Neural crest cell (in vitro differentiated cells): Measurements from ENCODE around the gene GLB1L3. TPM values are rescaled to one million over a fixed set of nuclear protein-coding genes. Genes with fewer than 3 reads are reported as not detected.
"Not testable (repeated sequence)": the region's sequence is repeated elsewhere in the genome, so short reads cannot be mapped to it uniquely, and the experiment has no call there.

Source experiments
- DNase-seq: peaks from one replicate; pipeline ENCODE4 v3.0.0; 2021; ENCODE audit warnings: low read depth, mixed read lengths, low spot score
- H3K27ac Mint-ChIP-seq: one replicate; pipeline ENCODE4 v1.8.0; 2021; ENCODE audit warnings: mild to moderate bottlenecking, mixed read lengths; ENCODE audit not compliant: unreplicated experiment
- H3K27me3 Mint-ChIP-seq: 2 replicates; pipeline ENCODE4 v1.8.0; 2021; ENCODE audit warnings: low read depth, mild to moderate bottlenecking, mixed read lengths
- H3K36me3 Mint-ChIP-seq: 2 replicates; pipeline ENCODE4 v1.8.0; 2021; ENCODE audit warnings: low read depth, mild to moderate bottlenecking, mixed read lengths
- H3K4me1 Mint-ChIP-seq: 2 replicates; pipeline ENCODE4 v1.8.0; 2021; ENCODE audit warnings: mixed read lengths
- H3K4me3 Mint-ChIP-seq: one replicate; pipeline ENCODE4 v1.8.0; 2021; ENCODE audit warnings: mild to moderate bottlenecking, mixed read lengths
- H3K9me3 Mint-ChIP-seq: 2 replicates; pipeline ENCODE4 v1.8.0; 2021; ENCODE audit warnings: mixed read lengths
- CTCF ChIP-seq: fragments of 200-600 bp; sonication (generic); conservative IDR thresholded peaks from 2 replicates; pipeline ENCODE4 v1.5.0; 2021; ENCODE audit warnings: antibody characterized with exemption, mild to moderate bottlenecking
- total RNA-seq: library from RNA; stranded (reverse); gene quantifications from 2 replicates; pipeline ENCODE4 v1.2.1, GENCODE V29; 2021

GLB1L3 gene
- total RNA-seq, 1 donor from 2014 or later, result 0.28 TPM

DNA sequence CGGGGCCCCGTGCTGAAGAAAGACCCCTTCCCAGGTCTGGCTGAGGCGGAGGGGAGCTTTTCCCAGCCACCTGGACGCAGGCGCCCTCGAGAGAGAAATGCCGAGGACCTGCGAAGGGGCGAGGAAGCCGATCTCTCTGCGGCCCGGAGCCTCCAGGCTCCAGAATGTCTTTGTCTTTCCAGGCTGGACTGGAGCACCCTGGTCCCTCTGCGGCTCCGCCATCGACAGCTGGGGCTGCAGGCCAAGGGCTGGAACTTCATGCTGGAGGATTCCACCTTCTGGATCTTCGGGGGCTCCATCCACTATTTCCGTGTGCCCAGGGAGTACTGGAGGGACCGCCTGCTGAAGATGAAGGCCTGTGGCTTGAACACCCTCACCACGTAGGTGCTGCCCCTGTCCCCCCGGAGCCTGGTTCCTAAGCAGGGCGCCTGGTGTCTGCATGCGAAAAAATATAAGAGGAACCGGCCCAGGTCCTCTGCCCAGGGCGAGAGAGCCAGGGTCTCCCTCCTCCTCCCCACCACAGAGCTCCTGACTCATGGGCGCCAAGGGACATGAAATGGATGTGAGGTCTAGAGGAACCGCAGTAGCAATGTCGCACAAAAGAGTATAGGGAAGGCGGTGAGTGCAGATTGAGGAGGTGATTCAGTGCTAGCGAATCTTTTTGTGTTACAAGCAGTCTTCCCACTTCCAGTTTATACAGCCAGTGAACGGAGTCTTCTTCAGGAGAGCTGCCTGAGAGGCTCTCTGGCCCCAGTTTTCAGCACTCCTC lies 66.6 kb downstream of the GLB1L3 start:
- no peaks in the 10 kb centered on the region for H3K27me3 Mint-ChIP-seq

DNA sequence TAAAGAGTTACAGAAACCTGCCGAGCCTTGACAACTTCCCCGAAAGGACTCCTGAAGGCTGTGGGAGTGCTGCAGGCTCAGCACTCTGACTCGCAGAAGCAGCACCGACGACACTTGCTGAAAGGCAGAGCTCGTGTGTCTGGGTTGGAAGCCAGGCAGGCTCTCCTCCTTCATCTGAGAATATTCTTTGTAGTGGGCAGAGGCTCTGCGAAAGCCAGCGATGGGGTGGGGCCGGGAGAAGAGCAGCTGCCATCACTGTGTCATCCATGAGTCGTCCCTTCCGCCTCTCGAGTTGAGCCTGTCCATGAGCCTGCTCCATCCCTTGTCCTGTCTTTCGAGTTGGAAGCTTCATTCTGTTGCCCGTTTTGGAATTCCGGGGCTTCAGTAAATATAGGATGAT lies 67.5 kb downstream of the GLB1L3 start:
- no peaks in the 10 kb centered on the region for H3K27me3 Mint-ChIP-seq
- H3K4me1 Mint-ChIP-seq, result no peaks in the 10 kb centered on the region
- no peak overlapping the region for H3K4me3 Mint-ChIP-seq
- no peaks in the 10 kb centered on the region for H3K9me3 Mint-ChIP-seq
- no peak overlapping the region for H3K27ac Mint-ChIP-seq
- no peak for DNase-seq
- no peaks in the 10 kb centered on the region for H3K36me3 Mint-ChIP-seq
- TF ChIP-seq CTCF, result no peak

More for the DNA sequence above, 66.6 kb downstream of the GLB1L3 start:
- Mint-ChIP-seq H3K4me3 (no peak overlapping the region), H3K36me3 (no peaks in the 10 kb centered on the region), H3K4me1 (no peaks in the 10 kb centered on the region), H3K9me3 (no peaks in the 10 kb centered on the region), H3K27ac (no peak overlapping the region)
- DNase-seq, result no peak
- TF ChIP-seq CTCF, result no peak

DNA sequence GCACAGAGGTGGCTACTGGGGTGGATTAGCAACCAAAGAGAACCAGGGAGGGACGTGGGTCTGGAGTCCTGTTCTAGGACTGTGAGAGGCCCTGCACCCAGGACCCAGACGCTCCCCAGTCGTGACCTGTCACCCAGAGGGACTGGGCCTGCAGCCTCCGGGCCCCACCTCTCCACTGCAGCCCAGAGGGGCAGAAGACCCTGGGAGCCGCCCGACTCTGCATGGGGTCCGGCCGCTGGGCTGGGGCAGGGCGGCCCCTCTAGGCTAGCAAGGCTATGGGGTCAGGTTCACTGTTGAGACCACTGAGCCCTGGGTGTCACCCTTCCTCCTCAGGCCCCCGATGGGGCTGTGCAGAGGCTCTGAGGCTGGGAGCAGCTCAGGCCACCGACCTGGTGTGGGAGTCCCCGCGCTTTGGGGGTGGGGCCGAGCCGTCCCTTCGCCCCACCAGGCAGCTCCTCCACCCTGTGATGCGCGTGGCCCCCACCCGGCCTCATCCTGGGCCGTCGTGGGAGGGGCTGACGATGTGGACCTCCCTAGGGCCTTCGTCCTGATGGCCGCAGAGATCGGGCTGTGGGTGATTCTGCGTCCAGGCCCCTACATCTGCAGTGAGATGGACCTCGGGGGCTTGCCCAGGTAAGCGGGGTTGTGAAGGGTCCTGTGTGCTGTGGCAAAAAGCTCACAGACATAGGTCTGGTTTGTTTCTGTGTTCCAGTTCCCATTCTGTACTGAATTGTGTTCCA lies 68.5 kb downstream of the GLB1L3 start:
- not testable (repeated sequence) for DNase-seq, H3K36me3 Mint-ChIP-seq, H3K27me3 Mint-ChIP-seq, H3K4me1 Mint-ChIP-seq, H3K9me3 Mint-ChIP-seq, H3K4me3 Mint-ChIP-seq, H3K27ac Mint-ChIP-seq

DNA sequence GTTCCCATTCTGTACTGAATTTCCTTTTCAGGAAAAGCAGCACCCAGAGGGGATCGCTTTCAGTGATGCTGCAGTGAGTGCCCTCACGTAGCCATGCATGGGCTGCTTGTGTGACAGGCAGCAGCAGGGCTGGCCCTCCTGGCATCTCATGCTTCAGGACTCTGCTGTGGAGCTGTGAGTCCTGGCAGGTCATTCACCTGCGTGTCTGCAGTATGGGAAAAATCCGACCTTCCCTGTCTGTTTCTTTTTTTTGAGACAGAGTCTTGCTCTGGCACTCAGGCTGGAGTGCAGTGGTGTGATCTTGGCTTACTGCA lies 69.0 kb downstream of the GLB1L3 start:
- TF ChIP-seq CTCF, result no peak
- H3K36me3 Mint-ChIP-seq, result no peaks in the 10 kb centered on the region
- H3K27ac Mint-ChIP-seq, result no peak overlapping the region

GRCh38 chr11:134346101-134346975 lies 70.2 kb downstream of the GLB1L3 start:
- H3K9me3 Mint-ChIP-seq, result no peaks in the 10 kb centered on the region
- H3K4me1 Mint-ChIP-seq, result no peaks in the 10 kb centered on the region
- DNase-seq, result no peak
- H3K27me3 Mint-ChIP-seq, result no peaks in the 10 kb centered on the region
- H3K36me3 Mint-ChIP-seq, result no peaks in the 10 kb centered on the region
- TF ChIP-seq CTCF, result no peak
- no peak overlapping the region for H3K27ac Mint-ChIP-seq
- H3K4me3 Mint-ChIP-seq, result no peak overlapping the region

More for the DNA sequence above, 69.0 kb downstream of the GLB1L3 start:
- Mint-ChIP-seq H3K27me3 (no peaks in the 10 kb centered on the region), H3K9me3 (no peaks in the 10 kb centered on the region), H3K4me3 (no peak overlapping the region), H3K4me1 (no peaks in the 10 kb centered on the region)
- no peak for DNase-seq
